HG03097 (cell line): Measurements from ENCODE around the gene SCAMP3.
A peak's percentile ranks its signal among the peaks of the same experiment; 100 is the strongest.

Source experiments
- ATAC-seq: cut with Tn5 transposase; IDR thresholded peaks from one replicate; pipeline ENCODE4 v1.9.1; 2021; ENCODE audit not compliant: unreplicated experiment, low FRiP score

The SCAMP3 gene

DNA sequence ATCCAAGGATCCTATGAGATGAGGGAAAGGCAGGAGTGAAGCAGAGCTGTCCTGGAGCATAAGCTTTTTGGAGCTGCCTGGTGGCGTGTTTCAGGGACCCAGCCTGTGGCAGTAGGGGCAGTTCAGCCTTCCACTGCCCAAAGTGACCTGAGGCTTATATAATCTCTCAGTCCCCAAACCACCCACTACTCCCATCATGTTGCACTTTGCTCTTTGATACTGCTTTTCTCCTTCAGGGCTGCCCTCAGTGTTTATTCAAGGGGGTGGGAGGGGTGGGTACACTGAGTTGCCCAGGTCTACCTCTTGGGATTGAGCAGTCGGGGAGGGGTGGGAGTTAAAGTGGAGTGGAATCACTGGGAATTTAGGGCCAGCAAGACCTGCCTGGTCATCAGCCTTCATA is 24.4 kb upstream of the SCAMP3 start:
- ATAC-seq: no peak

DNA sequence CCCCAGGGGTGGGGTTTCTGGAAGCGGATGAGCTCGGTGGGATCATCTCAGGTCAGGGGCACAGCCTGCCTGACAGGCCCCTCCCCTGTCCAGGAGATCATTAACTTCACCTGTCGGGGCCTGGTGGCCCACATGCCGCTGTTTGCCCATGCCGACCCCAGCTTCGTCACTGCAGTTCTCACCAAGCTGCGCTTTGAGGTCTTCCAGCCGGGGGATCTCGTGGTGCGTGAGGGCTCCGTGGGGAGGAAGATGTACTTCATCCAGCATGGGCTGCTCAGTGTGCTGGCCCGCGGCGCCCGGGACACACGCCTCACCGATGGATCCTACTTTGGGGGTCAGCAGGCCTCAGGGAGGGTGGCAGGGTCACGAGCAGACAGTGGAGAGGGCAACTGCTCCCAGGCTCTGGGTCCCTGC is 23.5 kb upstream of the SCAMP3 start:
- no peak for ATAC-seq

DNA sequence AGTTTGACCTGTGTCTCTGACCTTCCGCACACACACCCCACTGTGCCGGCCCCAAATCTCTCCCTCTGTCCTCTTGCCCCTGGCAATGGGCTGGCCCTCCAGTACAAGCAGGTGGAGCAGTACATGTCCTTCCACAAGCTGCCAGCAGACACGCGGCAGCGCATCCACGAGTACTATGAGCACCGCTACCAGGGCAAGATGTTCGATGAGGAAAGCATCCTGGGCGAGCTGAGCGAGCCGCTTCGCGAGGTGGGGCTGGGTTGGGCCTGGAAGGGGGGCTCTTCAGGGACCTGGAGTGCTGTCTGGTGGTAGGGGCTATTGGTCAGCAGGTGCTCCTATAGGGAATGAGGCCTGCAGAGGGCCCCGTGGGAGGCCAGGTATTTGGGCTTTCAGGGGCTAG is 22.9 kb upstream of the SCAMP3 start:
- no peak for ATAC-seq

DNA sequence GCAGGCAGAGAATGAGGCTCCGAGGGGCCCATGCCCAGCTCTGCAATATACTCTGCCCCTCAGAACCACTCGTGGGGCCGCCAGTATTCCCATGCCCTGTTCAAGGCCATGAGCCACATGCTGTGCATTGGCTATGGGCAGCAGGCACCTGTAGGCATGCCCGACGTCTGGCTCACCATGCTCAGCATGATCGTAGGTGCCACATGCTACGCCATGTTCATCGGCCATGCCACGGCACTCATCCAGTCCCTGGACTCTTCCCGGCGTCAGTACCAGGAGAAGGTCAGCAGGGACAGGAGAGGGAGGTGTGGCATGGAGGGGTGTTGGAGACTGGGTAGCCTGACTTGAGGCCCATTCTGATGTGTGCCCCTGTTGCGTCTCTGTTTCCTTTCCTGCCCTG is 22.3 kb upstream of the SCAMP3 start:
- no peak for ATAC-seq

DNA sequence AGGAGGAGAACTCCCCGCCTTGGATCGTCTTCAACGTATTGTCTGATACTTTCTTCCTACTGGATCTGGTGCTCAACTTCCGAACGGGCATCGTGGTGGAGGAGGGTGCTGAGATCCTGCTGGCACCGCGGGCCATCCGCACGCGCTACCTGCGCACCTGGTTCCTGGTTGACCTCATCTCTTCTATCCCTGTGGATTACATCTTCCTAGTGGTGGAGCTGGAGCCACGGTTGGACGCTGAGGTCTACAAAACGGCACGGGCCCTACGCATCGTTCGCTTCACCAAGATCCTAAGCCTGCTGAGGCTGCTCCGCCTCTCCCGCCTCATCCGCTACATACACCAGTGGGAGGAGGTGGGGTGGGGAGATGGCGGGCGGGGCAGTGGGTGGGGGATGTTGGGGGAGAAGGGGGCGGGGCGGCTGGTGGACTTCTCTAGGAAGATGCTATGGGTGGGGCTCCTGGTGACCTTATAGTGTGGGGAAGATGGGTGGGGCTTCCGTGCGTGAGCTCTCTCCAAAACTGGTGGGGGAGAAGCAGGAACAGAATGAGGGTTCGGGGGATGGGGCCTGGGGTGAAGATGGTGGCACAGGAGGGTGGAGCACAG is 20.4 kb upstream of the SCAMP3 start:
- no peak for ATAC-seq

DNA sequence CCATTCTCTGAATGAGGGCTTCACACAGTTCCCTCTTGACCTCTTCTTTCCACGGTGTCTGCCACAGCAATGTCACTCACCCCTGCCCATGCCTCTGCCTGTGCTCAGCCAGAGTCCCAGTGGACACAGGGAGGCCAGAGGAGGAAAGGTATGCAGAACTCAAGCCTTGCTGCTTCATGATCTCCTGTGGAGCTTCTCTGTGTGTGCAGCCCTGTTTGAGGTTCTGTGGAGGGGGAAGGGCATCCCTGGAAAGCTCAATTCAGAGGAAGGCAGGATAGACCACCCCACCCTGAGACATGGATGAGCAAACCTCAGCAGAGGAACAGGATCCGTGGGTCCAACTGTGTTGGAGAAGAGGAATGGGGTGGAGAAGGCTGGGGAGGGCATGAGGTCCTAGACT is 17.1 kb upstream of the SCAMP3 start:
- no peak for ATAC-seq

DNA sequence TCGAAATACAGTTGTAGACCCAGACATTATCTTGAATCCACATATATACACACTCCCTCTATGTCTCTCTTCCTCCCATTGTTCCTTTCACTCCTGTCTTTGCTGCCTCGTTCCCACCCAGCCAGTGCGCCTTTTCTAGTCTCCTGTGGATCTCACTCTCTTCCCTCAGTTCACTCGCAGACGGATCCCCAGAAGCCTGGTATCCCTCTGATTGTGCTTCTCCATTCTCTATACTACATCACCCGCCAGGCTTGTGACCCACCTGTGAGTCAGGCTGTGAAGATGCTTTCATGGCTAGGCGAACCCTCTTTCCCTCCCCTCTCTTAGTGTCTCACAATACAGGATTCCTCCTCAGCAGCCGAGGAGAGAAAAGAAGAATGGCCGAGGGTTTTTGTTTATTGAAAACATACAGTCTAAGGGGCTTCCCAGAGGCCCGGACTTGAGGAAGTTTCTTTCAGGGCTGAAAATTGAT is 16.6 kb upstream of the SCAMP3 start:
- no peak for ATAC-seq

DNA sequence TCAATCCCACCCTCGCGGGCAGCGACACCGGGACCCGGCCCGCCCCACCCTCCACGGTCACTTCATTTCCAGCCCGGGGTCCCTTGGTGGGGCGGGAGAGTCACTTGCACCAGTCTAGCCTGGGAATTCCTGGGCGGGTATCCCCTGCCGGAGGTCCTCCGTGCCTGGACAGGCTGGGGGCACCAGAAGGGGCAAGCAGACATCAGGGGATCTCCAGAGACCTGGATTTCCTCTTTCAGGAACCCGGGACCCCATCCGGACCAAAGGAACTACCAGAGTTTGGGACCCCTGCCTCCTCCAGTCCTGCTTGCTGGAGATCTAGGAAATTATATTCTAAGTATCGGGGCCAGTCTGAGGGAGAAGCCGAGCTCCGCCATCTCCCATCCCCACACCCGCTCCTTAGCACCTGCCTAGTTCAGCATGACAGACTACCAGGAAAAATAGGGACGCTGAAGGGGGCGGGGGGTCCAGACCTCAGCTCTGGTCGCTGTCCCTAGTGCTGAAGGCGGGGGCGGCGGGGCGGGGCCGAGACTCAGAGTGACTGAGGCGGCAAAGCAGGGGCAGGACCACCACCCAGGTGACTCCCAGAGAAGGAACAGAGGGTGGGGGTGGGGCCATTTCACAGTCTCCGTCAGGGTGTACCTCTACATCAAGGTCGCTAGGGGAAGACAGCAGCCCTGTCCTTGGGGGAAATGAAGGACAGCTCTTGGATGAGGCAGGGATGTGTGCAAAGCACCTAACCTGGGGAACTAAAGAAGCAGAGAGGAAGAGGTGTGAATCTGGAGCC is 15.9 kb upstream of the SCAMP3 start:
- no peak for ATAC-seq

DNA sequence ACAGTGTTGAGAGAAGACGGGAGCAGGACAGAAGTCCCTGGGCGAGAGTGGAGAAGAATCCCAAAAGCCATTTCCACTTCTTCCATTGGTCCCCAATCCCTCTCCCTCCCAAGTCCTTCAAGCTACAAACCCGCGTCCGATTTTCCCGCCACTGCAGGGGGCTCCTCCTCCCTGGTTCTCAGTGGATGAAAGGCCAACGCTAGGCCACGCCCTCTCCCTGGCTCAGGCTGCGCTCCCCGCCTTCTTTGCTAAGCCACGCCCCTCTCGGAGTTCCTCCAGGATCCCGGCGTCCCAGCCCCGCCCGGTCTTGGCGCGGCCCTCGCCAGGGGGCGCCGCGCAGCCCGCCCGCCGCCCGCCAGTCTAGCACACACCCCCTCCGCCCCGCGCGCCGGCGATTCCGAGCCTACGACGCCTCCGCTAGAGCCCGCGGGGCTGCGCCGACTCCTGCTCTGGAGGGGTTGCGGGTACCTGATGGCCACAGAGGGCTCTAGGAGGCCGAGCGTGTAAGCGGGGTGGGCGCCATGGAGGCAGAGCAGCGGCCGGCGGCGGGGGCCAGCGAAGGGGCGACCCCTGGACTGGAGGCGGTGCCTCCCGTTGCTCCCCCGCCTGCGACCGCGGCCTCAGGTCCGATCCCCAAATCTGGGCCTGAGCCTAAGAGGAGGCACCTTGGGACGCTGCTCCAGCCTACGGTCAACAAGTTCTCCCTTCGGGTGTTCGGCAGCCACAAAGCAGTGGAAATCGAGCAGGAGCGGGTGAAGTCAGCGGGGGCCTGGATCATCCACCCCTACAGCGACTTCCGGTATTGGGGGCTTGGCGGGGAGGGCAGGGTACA is 15.1 kb upstream of the SCAMP3 start, which contains the start of gene HCN3:
Gene HCN3 (plus strand): TSS at position 394 of the 832 bp plus-strand sequence. CDS start 128 bp downstream, at position 522.
- ATAC-seq: peak; percentile 49

DNA sequence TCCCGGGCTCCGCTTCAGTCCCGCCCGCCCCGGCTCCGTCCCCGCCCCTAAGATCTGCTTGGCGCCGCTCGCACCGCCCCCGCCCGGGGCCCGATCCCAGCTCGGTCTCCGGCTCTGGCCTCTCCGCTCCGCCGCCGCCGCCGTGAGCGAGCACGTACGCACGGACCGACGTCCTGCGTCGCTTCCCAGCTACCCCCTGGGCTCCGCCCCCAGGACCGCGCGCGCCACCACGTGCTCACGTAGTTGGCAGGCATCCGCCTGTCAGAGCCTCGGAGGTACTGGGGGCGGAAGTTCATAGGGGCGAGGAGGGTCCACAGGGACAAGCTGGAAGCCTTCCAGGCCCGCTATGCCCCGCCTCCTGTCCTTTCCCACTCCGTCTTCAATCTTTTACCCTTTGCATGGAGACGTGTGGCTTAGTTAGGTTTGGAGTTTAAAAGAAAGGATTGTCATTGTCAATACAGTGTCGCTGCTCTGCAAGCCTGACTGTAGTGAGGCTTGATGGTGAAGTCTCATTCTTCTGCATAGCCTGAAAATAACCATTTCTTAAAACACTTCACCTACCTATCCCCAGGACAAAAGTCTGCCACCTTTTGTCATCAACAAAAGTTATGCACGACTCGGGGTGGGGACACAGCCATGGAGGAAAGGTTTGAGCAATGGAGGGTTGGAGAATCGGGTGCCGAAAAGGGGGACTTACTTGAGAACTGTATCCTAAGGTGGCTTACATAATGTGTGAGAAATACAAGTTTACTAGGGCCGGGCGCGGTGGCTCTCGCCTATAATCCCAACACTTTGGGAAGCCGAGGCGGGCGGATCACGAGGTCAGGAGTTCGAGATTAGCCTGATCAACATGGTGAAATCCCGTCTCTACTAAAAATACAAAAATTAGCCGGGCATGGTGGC is 11.4 kb upstream of the SCAMP3 start, which contains the start of gene CLK2:
Gene CLK2 (minus strand): TSS at position 162 of the 903 bp plus-strand sequence. CDS start 2,527 bp downstream, outside the sequence.
- ATAC-seq: peak; percentile 71

DNA sequence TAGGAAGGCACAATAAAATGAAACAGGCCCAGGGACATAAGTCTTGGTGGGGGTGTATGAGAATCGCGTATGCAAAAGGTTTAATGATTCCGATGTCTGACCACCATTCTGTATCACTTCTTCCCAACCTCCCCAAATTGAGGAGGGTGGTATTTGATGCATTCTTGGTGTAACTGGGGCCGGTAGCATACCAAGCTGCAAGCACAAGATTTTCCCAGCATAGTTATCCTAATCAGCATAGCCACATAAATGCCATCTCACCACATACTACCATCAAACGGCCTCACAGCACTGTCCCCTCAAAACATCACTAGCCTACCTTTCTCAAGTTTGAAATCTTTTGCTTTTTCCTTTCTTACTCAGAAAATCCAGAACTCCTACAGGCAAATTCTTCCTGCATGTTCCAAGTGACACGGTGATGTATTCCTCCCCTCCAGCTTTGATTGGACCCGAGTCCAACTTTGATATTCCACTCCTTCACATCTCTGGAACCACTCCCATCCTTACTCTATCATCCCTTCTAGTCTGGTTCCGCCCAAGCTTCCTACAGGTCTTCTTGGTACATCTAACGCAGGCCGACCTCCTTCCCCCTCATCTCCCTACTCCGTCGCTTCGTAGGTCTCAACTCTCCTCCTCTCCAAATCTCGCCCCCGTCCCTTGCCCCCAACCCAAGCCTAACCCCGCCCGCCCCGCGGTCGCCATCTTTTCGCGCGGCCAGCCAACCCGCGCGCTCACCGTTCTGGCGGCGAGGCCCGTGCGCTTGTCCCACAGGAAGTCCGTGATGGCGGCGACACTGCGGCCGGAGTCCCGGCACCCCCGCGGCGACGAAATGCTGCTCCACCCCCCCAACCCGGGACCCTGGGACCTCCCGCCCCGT is 10.5 kb upstream of the SCAMP3 start:
- peak; percentile 17 for ATAC-seq

DNA sequence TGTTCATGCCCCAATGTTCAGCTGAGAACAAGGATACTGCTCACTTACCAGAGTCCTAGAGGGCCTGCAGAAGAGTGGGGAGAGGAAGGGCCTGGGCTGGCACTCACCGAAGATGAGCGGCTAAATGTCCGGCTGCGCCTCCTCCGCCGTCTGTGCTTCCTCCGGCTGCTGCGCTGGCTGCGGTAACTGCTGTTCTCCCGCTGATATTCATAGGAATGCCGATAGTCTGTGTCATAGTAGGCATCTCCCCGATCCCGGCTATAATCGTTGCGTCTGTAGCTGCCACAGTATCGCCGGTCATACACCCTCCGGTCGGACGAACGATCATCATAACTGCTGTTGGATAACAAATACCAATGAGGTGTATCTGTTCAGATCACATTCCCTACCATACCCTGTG is 7.2 kb upstream of the SCAMP3 start:
- ATAC-seq: no peak

DNA sequence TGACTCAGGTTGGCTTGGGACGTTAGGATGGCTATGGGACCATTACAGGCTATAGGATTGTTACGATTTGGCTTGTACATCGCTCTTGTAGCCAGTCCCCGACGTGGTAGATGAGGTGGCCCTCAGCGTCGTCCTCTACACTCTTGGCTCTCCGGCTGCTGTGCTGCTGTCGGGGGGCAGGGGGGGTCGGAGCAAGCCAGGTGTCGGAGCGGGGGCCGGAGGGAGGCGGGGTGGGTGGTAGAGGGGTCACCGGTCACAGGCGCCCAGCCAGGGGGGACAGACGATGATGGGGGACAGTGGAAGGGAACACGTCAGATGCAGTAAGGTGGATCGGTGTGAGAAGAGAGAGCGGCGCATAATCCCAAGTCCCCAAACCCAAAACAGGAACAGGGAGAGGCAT is 6.5 kb upstream of the SCAMP3 start:
- no peak for ATAC-seq

DNA sequence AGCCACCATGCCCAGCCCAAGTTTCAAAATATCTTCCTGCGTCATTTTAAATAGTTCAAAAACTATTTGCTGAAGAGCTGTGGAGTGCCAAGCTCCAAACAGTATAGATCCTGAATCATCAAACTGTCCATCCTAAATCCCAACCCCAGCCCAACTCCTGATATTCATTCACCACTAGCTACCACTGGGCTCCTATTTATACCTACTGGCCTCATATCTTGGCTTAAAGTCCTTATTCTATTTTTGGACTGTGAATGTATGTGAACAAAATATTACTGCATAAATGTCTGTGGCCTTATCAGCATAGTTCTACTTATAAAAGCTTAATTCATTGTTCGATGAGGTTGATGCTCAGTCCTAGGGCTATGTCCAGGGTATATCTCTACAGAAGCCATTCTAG is 5.2 kb upstream of the SCAMP3 start:
- no peak for ATAC-seq

DNA sequence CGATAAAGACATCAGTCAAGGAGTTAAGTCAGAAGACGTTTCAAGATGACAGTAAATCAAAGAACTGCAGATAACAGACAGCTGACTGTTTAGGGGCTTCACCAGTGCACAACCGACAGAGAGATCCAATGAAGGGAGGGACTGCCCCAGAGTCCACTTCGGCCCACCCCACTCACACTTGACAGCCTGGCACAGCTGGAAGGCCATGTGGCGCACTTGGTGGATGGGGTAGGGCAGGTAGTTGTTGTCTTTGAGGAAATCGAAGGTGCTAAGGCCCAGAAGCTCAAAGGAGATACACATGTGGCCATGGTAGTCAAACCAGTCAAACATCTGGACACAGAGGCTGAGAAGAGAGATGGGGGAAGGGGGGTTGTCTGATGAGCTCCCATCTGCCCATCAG is 4.4 kb upstream of the SCAMP3 start:
- no peak for ATAC-seq

DNA sequence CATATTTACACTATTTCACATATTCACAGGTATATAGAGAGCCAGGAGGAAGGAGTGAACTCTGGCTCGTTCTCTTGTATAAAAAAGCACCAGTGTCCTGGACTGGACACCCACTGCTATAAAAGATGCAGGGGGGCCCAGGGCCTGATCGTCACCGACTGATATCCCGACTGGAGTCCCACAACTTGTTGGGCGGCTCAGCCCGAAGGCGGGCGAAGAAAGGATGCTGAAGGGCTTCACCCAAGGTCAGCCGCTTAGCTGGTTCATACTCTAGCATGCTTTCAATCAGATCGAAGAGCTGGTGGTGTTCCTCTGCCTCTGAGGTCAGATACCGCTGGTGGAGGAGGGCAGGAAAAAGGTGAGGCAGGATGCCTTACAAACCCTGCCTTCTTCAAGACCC is 907 bp upstream of the SCAMP3 start:
- no peak for ATAC-seq

DNA sequence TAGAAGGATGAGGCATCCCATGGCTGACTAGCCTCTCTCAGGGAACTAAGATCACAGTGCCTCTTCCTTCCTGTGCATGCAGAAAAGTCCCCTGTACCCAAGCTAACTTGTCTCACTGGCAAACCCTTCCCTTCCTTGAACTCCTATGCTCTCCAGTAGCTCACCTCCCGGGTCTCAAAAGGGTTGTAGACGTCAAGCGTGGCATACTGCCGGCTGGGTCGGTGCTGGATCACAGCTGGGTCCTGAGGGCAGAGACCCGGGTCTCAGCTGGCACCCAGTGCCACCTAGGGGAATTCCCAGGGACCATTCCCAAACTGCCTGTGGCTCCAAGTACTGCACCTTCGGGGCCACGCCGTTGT is 688 bp downstream of the SCAMP3 start:
- peak; percentile 7 for ATAC-seq

DNA sequence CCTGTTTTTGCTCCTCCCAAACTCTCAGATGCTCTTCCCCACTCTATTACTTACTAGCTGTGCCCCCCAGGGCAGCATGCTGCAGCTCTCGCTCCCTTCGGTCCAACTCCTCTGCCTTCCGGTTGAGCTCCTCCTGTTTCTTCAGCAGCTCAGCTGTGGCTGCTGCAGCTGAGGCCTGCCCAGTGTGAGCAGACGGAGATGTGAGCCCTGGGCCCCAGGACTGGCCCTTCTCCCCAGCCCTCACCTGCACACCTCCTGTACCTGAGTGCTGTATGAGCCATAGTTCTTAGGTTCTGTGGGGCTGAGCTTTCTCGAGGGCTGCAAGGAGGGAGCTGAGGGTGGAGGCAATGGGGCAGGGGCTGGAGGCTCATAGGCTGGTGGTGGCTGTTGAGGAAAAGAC is 1.9 kb downstream of the SCAMP3 start:
- ATAC-seq: no peak
